ENCODE results near the gene KIAA1217. TPM values are rescaled to one million over a fixed set of nuclear protein-coding genes. Genes with fewer than 3 reads are reported as not detected.

The KIAA1217 gene
- total RNA-seq, 1 donor from 2014 or later = 33.3 TPM

- no peak for DNase-seq (ENCODE audit: low read depth)
Measured at GRCh38 chr10:24247841-24248240, 38.9 kb downstream of the KIAA1217 start.

GRCh38 chr10:24249829-24250415 is 41.0 kb downstream of the KIAA1217 start:
- DNase-seq (ENCODE audit: low read depth) = peak; percentile 49

GRCh38 chr10:24251547-24251946 is 42.6 kb downstream of the KIAA1217 start:
- no peak for DNase-seq (ENCODE audit: low read depth)

- DNase-seq (ENCODE audit: low read depth) = peak; percentile 29
Measured at GRCh38 chr10:24254180-24254579, 45.2 kb downstream of the KIAA1217 start.

DNA sequence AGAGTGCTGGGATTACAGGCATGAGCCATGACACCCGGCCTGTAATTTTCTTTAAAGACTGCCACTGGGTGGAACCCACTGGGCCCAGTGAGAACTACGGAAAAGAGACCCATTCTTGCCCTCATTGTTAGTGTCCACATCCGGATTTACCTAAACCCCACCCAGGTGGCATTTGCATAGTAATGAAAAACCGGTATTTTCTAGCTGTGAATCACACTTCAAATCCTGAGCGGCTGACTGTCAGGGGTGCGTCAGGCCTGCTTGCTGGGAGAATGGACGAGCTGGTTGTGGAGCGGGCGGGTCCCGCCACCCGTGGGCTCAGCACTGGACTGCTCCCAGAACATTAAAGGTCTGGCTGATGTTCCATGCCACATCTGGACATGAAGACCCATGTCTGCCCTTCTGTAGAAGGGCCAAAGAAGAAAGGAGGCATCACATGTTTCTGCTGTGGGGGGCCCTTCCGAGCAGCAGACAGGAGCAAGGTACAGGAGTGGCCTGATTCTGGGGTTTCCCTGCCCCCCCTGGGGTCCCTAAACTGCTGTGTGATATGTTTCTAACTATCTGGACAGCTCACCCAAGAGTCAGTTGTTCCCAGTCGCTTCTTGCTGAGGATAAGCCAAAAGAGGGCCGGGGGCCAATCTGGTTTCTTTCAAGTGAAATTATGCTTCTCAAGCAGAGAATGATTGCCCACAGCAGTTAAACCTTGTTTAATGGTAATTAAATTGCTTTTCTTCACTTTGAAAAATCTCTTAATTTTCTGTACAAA is 46.4 kb downstream of the KIAA1217 start:
- DNase-seq (ENCODE audit: low read depth) = peak; percentile 61

- DNase-seq (ENCODE audit: low read depth) = peak; percentile 57
Measured at GRCh38 chr10:24255881-24256311, 47.0 kb downstream of the KIAA1217 start.

DNA sequence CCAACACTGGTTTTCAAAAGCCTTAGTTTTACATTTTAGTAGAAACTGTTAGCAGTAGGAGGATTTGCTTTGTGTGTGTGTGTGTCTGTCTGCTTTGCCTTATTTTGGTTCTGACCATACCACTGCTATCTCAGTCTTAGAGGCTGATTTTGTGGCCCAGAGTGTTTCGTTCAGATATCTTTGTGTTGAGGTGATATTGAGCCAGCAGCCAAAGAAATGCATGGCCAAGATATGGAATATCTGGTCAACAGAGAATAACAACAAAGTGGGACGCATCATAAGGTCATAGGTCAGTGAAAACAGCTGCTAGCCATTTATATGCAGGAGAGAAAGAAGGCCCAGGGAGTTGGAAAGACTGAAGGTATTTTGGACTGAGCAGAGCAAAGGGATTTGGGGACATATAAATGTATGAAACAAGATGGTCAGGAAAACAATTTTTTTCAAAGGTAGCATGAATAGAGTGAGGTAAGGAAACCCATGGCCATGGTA is 47.7 kb downstream of the KIAA1217 start:
- DNase-seq (ENCODE audit: low read depth) = no peak

DNA sequence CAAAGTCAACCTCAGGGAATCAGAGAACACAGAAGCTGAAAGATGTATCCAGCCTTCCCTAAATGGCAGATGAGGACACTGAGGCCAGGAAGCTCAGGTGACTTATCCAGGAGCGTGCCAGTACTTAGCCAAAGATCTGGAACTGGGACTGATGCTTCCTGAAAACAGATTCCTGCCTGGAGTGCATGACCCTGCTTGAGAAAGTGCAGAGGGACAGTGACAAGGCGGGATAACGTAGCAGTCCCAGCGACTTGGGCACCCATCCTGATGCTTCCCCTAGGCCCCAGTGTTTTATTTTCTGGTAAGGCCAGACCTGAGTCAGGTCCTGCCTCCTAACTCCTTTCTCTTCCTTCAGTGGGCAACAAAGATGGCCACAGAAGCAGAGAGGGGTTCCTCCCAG is 48.6 kb downstream of the KIAA1217 start:
- DNase-seq (ENCODE audit: low read depth) = no peak

- no peak for DNase-seq (ENCODE audit: low read depth)
Measured at GRCh38 chr10:24259365-24260130, 50.6 kb downstream of the KIAA1217 start.

DNA sequence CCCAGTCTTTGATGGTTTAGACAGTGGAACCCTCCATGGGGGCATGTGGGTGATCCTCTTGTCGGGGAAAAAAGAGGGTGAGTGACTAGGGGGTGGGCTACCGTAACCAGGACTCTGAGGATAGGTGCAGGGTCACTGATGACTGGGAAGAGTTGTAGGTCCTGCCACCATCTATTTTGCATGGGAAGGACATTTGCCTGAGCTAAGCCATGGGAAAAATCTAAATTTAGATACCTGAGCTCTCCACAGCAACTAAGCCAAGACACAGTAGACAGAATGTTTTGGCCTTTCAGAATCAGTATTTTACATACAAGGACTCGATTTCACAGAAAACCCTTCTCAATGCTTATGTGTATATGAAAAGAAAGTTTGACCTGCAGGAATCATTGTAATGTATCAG is 52.7 kb downstream of the KIAA1217 start:
- no peak for DNase-seq (ENCODE audit: low read depth)

GRCh38 chr10:24262929-24263590 is 54.1 kb downstream of the KIAA1217 start:
- no peak for DNase-seq (ENCODE audit: low read depth)

GRCh38 chr10:24269476-24269875 is 60.5 kb downstream of the KIAA1217 start:
- DNase-seq (ENCODE audit: low read depth) = peak; percentile 45

DNA sequence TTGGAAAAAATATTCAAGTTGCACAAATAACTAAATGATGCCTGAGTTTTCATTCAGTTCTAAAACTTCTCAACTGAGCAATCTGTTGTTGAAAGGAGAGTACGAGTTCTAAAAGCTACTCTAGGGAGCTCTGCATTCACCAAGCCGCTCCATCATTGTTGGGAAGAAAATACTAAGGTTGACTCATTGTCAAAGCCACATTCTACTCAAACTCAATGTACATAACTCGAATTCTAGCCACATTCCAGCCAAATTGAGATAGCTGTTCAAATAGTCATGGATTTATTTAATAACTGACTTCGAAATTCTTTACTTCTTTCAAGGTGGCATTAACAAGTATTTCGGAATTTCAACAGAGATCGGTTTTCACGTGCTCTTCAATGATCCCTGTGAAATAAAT is 63.4 kb downstream of the KIAA1217 start:
- no peak for DNase-seq (ENCODE audit: low read depth)

- DNase-seq (ENCODE audit: low read depth) = no peak
Measured at GRCh38 chr10:24277277-24277676, 68.3 kb downstream of the KIAA1217 start.

DNA sequence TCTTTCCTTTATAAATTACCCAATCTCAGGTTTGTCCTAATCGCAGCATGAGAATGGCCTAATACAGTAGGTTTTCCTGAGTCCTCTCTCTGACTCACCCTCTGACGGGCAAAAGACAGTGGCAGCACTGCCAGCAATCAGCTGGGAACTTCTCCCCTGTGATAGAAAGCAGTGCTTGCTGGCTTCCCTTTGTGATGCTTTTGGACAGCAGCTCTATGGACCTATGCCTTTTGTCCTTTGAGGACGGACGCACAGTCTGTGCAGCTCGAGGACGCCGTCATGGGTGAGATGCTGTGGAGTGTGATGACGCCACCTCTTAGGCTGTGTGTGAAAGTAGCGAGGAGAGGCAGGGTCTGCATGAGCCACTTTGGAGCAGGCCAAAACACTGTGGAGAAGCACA is 68.8 kb downstream of the KIAA1217 start:
- DNase-seq (ENCODE audit: low read depth) = no peak

- DNase-seq (ENCODE audit: low read depth) = no peak
Measured at GRCh38 chr10:24278176-24278889, 69.4 kb downstream of the KIAA1217 start.

GRCh38 chr10:24279166-24279565 is 70.2 kb downstream of the KIAA1217 start:
- no peak for DNase-seq (ENCODE audit: low read depth)

DNA sequence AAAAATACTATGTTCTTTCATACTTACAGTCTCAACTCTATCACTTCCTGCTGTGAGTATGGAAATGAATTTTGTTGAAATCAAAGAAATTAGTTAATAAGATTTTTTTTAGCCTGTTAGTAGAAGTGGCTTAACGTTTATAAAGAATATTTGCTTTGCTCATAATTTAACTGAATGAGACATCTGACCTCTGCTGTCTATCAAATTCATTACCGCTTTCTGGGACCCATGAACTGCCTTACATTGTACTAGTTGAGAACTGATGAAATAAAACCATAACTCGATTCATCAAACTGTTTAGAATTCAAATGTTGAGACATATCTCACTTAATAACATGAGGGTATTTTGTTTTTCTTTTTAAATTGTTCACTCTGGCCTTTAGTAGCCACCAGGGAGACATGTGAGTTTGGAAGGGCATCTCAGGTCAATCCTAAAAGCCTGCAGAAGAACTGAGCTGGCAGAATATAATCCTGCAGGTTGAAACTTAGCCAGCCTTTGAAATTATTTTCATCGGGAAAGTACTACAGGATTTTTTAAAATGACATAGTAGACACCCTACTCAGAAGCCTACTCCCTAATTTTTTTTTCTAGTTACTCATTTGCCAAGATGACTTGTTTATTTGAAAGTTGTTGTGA is 78.7 kb downstream of the KIAA1217 start:
- no peak for DNase-seq (ENCODE audit: low read depth)

DNA sequence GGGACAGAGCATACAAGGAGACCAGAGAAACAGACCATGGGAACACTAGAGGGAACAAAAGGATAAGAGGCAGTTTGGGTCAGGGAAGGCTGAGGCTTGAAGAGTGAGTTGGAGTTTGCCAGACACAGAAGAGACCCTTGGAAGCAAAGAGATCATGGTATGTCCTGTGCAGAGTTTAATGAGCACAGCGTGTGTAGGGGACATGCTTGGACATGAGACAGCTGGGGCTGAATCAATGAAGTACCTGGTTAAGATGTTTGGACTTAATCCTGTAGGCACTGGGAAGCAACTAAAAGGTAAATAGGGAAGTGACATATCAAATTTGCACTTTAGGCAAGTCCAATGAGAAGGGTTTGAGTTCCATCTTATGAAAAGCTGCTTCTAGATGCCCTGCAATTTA is 79.6 kb downstream of the KIAA1217 start:
- DNase-seq (ENCODE audit: low read depth) = no peak

GRCh38 chr10:24289235-24289634 is 80.3 kb downstream of the KIAA1217 start:
- no peak for DNase-seq (ENCODE audit: low read depth)

All from renal cortical epithelial cell (primary cell).